ENCODE results near the gene RGS13. TPM values are rescaled to one million over a fixed set of nuclear protein-coding genes. Genes with fewer than 3 reads are reported as not detected.

RGS13 gene
- total and polyA plus RNA-seq, 12 donors, result 0.12 to 0.15 (median 0.13) TPM; not detected in 9

GRCh38 chr1:192603218-192603787 is 32.6 kb upstream of the RGS13 start:
- H3K4me3 ChIP-seq, result no peak overlapping the region
- intact Hi-C loops (cut with DNase I), result loop anchor here in 3 of 10 donors (10.0 kb wide), 3 partner anchors 129 to 431 kb away; no protein-coding TSS in a partner anchor
- no peak overlapping the region for H3K27ac ChIP-seq
- H3K36me3 ChIP-seq, result no peaks in the 10 kb centered on the region
- no peaks in the 10 kb centered on the region for H3K27me3 ChIP-seq
- no peak for TF ChIP-seq CTCF (IDR thresholded peaks at IDR 0.05)
- H3K9me3 ChIP-seq, result no peaks in the 10 kb centered on the region
- no peak for DNase-seq
- 75 to 85% methylated on average over 3 of the region's 3 CpGs for WGBS, 2 donors
- ATAC-seq, result no peak
- peaks cover 0 to 21% (median 0%) of the 10 kb centered on the region in 9 donors for H3K4me1 ChIP-seq

- Histone ChIP-seq H3K27ac (no peak overlapping the region), H3K36me3 (no peaks in the 10 kb centered on the region), H3K4me3 (no peak overlapping the region), H3K4me1 (peaks cover 0 to 35% (median 0%) of the 10 kb centered on the region in 9 donors), H3K27me3 (no peaks in the 10 kb centered on the region), H3K9me3 (no peaks in the 10 kb centered on the region)
- DNase-seq (no peak), ATAC-seq (peak in 2 of 8 donors; percentile 17 to 48)
- WGBS, 2 donors, result 38 to 47% methylated on average over 3 of the region's 3 CpGs
- intact Hi-C loops (cut with DNase I), result loop anchor here in 6 of 10 donors (5.0 to 10.0 kb wide), 4 partner anchors 128 to 430 kb away; no protein-coding TSS in a partner anchor
- TF ChIP-seq CTCF (IDR thresholded peaks at IDR 0.05), result no peak
Measured at GRCh38 chr1:192604979-192605620, 30.8 kb upstream of the RGS13 start.

GRCh38 chr1:192608671-192609070 is 27.3 kb upstream of the RGS13 start:
- Histone ChIP-seq H3K4me1 (peaks cover 0 to 22% (median 0%) of the 10 kb centered on the region in 9 donors), H3K36me3 (no peaks in the 10 kb centered on the region), H3K27me3 (no peaks in the 10 kb centered on the region), H3K9me3 (no peaks in the 10 kb centered on the region), H3K27ac (no peak overlapping the region), H3K4me3 (no peak overlapping the region)
- intact Hi-C loops (cut with DNase I), result loop anchor here in 8 of 10 donors (2.0 to 10.0 kb wide), 6 partner anchors 131 to 426 kb away; no protein-coding TSS in a partner anchor
- no peak for TF ChIP-seq CTCF (IDR thresholded peaks at IDR 0.05)
- WGBS, 2 donors, result 94 to 95% methylated on average over 2 of the region's 2 CpGs
- ATAC-seq (no peak), DNase-seq (no peak)

DNA sequence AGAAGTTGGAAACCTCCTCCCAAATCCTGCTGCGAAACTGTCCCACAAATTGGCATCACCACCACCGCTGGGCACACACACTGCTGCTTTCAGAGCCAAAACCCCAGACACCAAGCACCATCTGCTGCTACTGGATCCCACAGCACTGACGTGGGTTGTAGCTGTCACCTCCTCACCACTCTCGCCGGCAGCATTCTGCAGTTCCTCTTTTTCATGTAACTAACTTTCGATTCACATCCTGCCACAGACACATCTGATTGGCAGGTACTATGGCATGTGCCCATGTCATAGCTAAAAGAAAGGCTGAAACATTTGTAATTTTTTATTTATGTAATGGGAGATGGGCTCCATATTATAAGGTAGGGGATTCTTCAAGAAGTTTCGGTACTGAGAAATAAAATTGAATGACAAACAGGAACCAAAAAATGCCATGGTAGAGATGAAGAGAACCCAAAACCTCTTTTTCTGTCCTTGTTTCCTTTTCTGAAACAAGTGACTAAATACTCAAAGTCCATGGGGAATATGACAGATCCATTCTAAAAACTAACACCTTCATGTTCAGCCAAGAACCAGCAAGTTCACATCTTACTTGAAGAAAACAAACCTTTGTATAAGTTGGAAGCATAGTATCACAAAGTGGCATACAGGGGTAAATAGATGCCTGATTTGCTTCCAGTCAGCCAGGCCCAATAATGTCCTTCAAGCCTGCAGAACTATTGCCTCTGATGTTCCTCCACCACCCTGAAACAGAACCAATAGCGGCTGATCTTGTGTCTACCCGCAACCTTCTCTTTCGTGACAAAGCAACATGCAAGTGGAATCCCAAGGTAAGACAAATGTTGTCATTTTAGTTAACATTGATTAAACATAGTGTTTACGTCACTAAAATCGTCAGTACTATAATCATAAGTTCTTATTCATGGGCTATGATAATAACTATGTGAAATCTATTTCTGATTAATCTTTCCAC is 26.6 kb upstream of the RGS13 start:
- H3K9me3 ChIP-seq, result no peaks in the 10 kb centered on the region
- ATAC-seq (peak in 7 of 8 donors; percentile 26 to 89 (median 52)), DNase-seq (peak; percentile 9 to 17)
- peaks cover 0 to 22% (median 0%) of the 10 kb centered on the region in 9 donors for H3K4me1 ChIP-seq
- no peak overlapping the region for H3K4me3 ChIP-seq
- intact Hi-C loops (cut with DNase I), result loop anchor here (2.0 to 10.0 kb wide), 10 partner anchors 132 to 425 kb away; partner anchors contain the start of gene RGS2 (in 4 of the 10)
- no peak for TF ChIP-seq CTCF (IDR thresholded peaks at IDR 0.05)
- WGBS, 2 donors, result 69 to 74% methylated on average over 12 of the region's 12 CpGs
- no peaks in the 10 kb centered on the region for H3K27me3 ChIP-seq
- no peaks in the 10 kb centered on the region for H3K36me3 ChIP-seq
- H3K27ac ChIP-seq, result no peak overlapping the region

All from heart right ventricle (tissue), 16 donors.